ENCODE measurements around the gene SLC47A2. TPM values are rescaled to one million over a fixed set of nuclear protein-coding genes. Genes with fewer than 3 reads are reported as not detected.
"Not testable (repeated sequence)": the region's sequence is repeated elsewhere in the genome, so short reads cannot be mapped to it uniquely, and the experiment has no call there.

Gene SLC47A2, protein sequence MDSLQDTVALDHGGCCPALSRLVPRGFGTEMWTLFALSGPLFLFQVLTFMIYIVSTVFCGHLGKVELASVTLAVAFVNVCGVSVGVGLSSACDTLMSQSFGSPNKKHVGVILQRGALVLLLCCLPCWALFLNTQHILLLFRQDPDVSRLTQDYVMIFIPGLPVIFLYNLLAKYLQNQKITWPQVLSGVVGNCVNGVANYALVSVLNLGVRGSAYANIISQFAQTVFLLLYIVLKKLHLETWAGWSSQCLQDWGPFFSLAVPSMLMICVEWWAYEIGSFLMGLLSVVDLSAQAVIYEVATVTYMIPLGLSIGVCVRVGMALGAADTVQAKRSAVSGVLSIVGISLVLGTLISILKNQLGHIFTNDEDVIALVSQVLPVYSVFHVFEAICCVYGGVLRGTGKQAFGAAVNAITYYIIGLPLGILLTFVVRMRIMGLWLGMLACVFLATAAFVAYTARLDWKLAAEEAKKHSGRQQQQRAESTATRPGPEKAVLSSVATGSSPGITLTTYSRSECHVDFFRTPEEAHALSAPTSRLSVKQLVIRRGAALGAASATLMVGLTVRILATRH
- not detected in 2 replicates for total RNA-seq (2014; rRNA removed; shearing (Covaris generic); ENCODE audit: low replicate concordance)

DNA sequence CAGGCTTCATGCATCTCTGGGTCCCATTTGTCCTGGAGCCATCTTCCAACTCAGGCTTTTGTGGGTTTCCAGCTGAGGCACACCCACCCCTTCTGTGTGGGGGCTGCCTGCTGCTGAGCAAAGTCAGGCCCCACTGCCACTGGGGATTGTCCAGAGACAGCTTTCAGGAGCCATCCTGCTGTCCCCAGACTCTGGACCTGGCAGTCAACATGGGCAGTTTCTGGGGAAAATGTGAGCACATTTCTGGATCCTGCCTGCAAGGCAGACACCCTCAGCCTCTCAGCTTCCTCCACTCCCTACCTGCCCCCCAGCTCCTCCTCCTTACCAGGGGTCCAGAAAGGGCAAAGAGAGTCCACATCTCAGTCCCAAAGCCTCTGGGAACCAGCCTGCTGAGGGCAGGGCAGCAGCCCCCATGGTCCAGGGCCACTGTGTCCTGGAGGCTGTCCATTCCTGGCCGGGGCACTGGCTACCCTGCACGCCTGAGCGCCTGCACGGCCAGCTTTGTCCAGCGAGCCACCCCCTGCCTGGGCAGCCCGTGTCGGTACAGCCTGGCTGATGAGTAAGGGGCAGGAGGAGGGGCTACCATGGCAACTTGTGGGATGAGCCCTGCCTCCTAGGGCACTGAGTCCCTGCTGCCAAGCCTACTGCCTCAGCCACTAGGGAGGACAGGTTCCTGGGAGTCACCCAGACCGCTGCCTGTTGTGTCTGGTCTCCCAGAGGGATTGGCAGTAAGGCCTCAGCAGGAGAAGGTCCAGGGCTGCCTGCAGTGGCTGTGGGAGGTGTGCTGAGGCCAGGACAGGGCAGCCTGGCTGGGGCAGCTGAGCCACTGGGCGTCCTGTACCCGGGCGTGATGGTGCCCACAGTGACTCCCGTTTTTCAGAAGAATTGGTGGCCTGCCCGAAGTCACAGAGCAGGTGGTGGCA lies at the start of gene SLC47A2:
Gene SLC47A2, minus strand, starts transcription at position 477 of the 923 bp plus-strand sequence. Its CDS starts 29 bp downstream, at position 448.
- Histone ChIP-seq H2AFZ (ENCODE audit: low read length) (no peak within 1 kb of the TSS), H3K4me1 (ENCODE audit: low read length) (no peaks in the 10 kb centered on the region), H3K4me2 (ENCODE audit: low read depth, low read length, poor library complexity, severe bottlenecking) (no peak within 1 kb of the TSS), H4K20me1 (ENCODE audit: insufficient read depth, low read depth, low read length) (peaks cover 3% of the 10 kb centered on the region; the same call in 1 of the 2 replicates), H3K9ac (ENCODE audit: low read length) (no peak within 1 kb of the TSS), H3K27ac (ENCODE audit: low read length) (no peak within 1 kb of the TSS), H3K4me3 (ENCODE audit: low read length) (no peak within 1 kb of the TSS), H3K36me3 (ENCODE audit: insufficient read depth, low read length) (no peaks in the 10 kb centered on the region), H3K79me2 (ENCODE audit: low read length) (no peaks in the 10 kb centered on the region), H3K9me3 (ENCODE audit: low read length) (no peaks in the 10 kb centered on the region), H3K27me3 (ENCODE audit: low read length) (no peaks in the 10 kb centered on the region), H3K9me2 (replicated peaks; ENCODE audit: insufficient read depth, low read length) (no peaks in the 10 kb centered on the region)
- DNase-seq, result no peak

DNA sequence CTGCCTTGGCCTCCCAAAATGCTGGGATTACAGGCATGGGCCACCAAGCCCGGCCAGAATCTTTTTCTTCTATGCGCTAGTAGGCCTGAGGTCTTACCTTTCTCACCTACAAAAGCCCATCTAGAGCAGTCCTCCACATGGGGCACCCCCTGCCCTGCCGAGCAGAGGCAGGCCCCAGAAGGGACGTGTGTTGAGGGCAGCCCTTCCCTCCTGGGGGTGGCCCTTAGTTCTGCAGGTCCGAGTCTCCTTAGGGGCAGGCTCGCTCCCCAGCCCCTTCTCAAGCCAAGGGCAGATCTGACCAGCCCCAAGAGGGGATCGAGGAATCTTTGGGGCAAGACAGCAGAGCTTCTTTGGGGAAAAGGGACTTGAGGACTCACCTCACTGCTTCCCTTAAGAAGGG lies 49.6 kb upstream of the SLC47A2 start:
- Histone ChIP-seq H3K9me3 (ENCODE audit: low read length) (no peaks in the 10 kb centered on the region), H3K36me3 (ENCODE audit: insufficient read depth, low read length) (no peaks in the 10 kb centered on the region), H2AFZ (ENCODE audit: low read length) (no peak overlapping the region), H3K27ac (ENCODE audit: low read length) (no peak overlapping the region), H3K27me3 (ENCODE audit: low read length) (no peaks in the 10 kb centered on the region), H3K9ac (ENCODE audit: low read length) (no peak overlapping the region), H3K4me3 (ENCODE audit: low read length) (no peak overlapping the region), H4K20me1 (ENCODE audit: insufficient read depth, low read depth, low read length) (no peaks in the 10 kb centered on the region), H3K79me2 (ENCODE audit: low read length) (no peaks in the 10 kb centered on the region), H3K4me2 (ENCODE audit: low read depth, low read length, poor library complexity, severe bottlenecking) (no peak overlapping the region), H3K9me2 (replicated peaks; ENCODE audit: insufficient read depth, low read length) (no peaks in the 10 kb centered on the region), H3K4me1 (ENCODE audit: low read length) (no peaks in the 10 kb centered on the region)
- no peak for DNase-seq

DNA sequence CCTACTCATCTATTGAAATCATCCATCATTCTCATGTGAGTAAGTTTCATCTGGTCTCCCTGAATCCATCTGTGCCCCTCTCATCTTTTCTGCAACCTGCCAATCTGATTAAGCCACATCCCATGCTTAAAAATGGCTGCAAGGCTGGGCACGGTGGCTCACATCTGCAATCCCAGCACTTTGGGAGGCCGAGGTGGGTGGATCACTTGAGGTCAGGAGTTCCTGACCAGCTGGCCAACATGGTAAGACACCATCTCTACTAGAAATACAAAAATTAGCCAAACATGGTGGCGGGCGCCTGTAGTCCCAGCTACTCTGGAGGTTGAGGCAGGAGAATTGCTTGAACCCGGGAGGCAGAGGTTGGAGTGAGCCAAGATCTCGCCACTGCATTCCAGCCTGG lies 47.6 kb upstream of the SLC47A2 start:
- not testable (repeated sequence) for H3K36me3 ChIP-seq (ENCODE audit: insufficient read depth, low read length); H3K79me2 ChIP-seq (ENCODE audit: low read length); H3K27me3 ChIP-seq (ENCODE audit: low read length); H4K20me1 ChIP-seq (ENCODE audit: insufficient read depth, low read depth, low read length); H2AFZ ChIP-seq (ENCODE audit: low read length); H3K9me2 ChIP-seq (replicated peaks; ENCODE audit: insufficient read depth, low read length); H3K9ac ChIP-seq (ENCODE audit: low read length); H3K4me2 ChIP-seq (ENCODE audit: low read depth, low read length, poor library complexity, severe bottlenecking); H3K4me1 ChIP-seq (ENCODE audit: low read length); H3K4me3 ChIP-seq (ENCODE audit: low read length); DNase-seq; H3K9me3 ChIP-seq (ENCODE audit: low read length); H3K27ac ChIP-seq (ENCODE audit: low read length)

DNA sequence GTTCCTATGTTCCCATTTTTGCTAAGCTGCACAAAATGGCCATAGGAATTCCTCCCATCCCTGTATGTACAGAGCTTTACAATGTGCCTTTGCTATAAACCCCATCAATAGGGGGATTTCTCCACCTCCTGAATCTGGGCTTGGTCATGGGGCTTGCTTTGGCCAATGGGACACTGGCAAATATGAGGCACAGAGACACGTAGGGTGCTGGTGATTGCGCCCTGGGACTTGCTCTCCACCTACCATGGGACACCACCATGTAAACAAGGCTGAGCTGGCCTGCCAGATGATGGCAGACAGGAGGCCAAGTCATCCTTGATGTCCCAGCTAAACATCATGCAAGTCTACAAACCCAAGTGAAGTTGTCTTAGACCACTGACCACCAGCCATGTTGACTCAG lies 47.0 kb upstream of the SLC47A2 start:
- H3K36me3 ChIP-seq (ENCODE audit: insufficient read depth, low read length), result no peaks in the 10 kb centered on the region
- no peaks in the 10 kb centered on the region for H3K4me1 ChIP-seq (ENCODE audit: low read length)
- H3K27me3 ChIP-seq (ENCODE audit: low read length), result no peaks in the 10 kb centered on the region
- no peaks in the 10 kb centered on the region for H3K9me3 ChIP-seq (ENCODE audit: low read length)
- no peak overlapping the region for H3K27ac ChIP-seq (ENCODE audit: low read length)
- H3K4me3 ChIP-seq (ENCODE audit: low read length), result no peak overlapping the region
- no peaks in the 10 kb centered on the region for H3K9me2 ChIP-seq (replicated peaks; ENCODE audit: insufficient read depth, low read length)
- H3K9ac ChIP-seq (ENCODE audit: low read length), result no peak overlapping the region
- no peak overlapping the region for H2AFZ ChIP-seq (ENCODE audit: low read length)
- H3K4me2 ChIP-seq (ENCODE audit: low read depth, low read length, poor library complexity, severe bottlenecking), result no peak overlapping the region
- no peak for DNase-seq
- no peaks in the 10 kb centered on the region for H4K20me1 ChIP-seq (ENCODE audit: insufficient read depth, low read depth, low read length)
- no peaks in the 10 kb centered on the region for H3K79me2 ChIP-seq (ENCODE audit: low read length)

DNA sequence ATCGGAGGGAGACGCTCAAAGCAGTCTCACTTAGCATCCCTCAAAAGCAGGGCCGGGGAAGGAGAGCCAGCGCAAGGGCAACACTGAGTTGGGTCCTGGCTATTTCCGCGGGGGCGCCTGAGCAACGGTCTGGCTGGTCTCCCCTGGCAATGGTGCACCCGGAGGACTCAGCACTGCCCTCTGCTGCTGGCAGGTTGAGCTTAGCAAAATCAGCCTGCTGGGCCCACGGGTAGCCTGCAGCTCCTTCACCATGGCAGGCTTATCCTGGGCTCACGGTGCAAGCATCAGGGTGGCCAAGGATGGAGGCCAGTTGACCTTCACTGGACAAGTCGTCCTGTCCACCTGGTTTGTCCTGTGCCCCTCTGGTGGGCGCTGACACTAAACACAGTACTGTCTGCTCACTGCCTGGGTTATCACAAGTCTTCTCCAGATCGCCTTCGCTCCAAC lies 46.2 kb upstream of the SLC47A2 start:
- Histone ChIP-seq H2AFZ (ENCODE audit: low read length) (no peak overlapping the region), H3K9me2 (replicated peaks; ENCODE audit: insufficient read depth, low read length) (no peaks in the 10 kb centered on the region), H4K20me1 (ENCODE audit: insufficient read depth, low read depth, low read length) (no peaks in the 10 kb centered on the region), H3K79me2 (ENCODE audit: low read length) (no peaks in the 10 kb centered on the region), H3K9ac (ENCODE audit: low read length) (no peak overlapping the region), H3K4me2 (ENCODE audit: low read depth, low read length, poor library complexity, severe bottlenecking) (no peak overlapping the region), H3K9me3 (ENCODE audit: low read length) (no peaks in the 10 kb centered on the region), H3K4me1 (ENCODE audit: low read length) (no peaks in the 10 kb centered on the region), H3K27ac (ENCODE audit: low read length) (no peak overlapping the region), H3K4me3 (ENCODE audit: low read length) (no peak overlapping the region), H3K27me3 (ENCODE audit: low read length) (no peaks in the 10 kb centered on the region), H3K36me3 (ENCODE audit: insufficient read depth, low read length) (no peaks in the 10 kb centered on the region)
- DNase-seq, result peak; percentile 82

DNA sequence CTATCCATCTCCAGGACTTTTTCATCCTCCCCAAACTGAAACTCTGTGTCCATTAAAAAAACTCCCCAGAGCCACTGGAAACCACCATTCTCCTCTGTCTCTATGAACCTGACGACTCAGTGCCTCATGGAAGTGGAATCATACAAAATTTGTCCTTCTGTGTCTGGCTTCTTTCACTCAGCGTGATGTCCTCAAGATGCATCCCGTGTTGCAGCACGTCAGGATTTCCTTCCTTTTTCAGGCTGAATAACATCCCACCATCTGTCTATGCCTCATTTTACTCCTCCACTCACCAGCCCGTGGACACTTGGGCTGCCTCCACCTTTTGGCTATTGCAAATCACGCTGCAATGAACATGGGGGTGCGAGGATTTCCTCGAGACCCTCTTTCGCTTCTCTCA lies 44.4 kb upstream of the SLC47A2 start:
- no peak overlapping the region for H3K4me2 ChIP-seq (ENCODE audit: low read depth, low read length, poor library complexity, severe bottlenecking)
- H3K79me2 ChIP-seq (ENCODE audit: low read length), result no peaks in the 10 kb centered on the region
- H3K9ac ChIP-seq (ENCODE audit: low read length), result no peak overlapping the region
- H3K9me3 ChIP-seq (ENCODE audit: low read length), result no peaks in the 10 kb centered on the region
- no peak overlapping the region for H3K4me3 ChIP-seq (ENCODE audit: low read length)
- H3K36me3 ChIP-seq (ENCODE audit: insufficient read depth, low read length), result no peaks in the 10 kb centered on the region
- DNase-seq, result no peak
- no peak overlapping the region for H3K27ac ChIP-seq (ENCODE audit: low read length)
- no peaks in the 10 kb centered on the region for H3K4me1 ChIP-seq (ENCODE audit: low read length)
- no peaks in the 10 kb centered on the region for H3K9me2 ChIP-seq (replicated peaks; ENCODE audit: insufficient read depth, low read length)
- no peak overlapping the region for H2AFZ ChIP-seq (ENCODE audit: low read length)
- no peaks in the 10 kb centered on the region for H3K27me3 ChIP-seq (ENCODE audit: low read length)
- no peaks in the 10 kb centered on the region for H4K20me1 ChIP-seq (ENCODE audit: insufficient read depth, low read depth, low read length)

DNA sequence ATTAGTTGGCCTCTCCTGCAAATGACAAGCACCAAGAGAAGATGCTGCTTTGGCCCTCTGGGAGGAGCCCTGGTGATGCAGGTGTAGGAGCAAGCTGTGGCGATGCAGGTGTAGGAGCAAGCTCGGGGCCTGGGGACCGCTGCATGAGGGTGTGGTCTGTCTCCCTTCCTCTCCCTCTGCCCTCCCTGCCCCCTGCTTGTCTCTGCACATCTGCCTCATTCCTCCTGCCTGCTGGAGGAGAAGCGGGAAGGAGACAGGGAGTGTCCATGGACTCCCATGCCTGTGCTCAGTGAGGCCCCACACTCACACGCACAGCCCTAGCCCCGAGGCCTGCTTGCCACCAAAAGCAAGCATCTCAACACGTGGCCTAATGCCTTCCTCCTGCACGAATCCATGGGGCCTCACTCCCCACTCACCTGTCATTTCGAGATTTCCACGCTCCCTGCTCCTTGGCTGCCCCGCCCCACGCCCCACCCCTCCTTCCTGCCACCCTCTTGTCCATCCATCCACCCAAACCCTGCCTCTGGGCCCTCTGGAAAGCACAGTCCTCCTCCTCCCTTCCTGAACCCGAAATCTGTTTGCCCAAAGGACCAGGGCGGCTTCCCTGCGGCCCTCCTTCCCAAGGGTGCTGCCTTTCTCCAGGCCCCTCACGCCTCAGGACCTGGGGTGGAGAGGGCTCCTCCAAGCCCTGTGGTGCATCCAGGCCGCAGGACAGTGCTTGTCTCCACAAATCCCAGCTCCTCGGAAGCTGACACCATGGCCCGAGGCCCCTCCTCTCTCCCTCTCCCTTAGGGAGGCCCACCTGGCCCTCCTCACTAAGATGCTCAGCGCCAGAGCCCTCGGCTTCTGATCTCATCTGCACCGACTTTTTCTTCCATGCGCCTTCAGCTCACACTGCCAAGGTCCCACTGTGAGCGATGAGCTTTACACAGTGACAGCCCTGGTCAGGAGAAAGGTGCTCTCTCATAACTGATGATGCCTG lies 43.5 kb upstream of the SLC47A2 start:
- H3K9ac ChIP-seq (ENCODE audit: low read length), result no peak overlapping the region
- peaks cover 3% of the 10 kb centered on the region for H3K4me1 ChIP-seq (ENCODE audit: low read length)
- H3K4me3 ChIP-seq (ENCODE audit: low read length), result no peak overlapping the region
- no peak for DNase-seq
- H4K20me1 ChIP-seq (ENCODE audit: insufficient read depth, low read depth, low read length), result 0 out of 2 replicates have a peak, but pooled peaks cover under 1% of the 10 kb centered on the region
- H3K9me2 ChIP-seq (replicated peaks; ENCODE audit: insufficient read depth, low read length), result no peaks in the 10 kb centered on the region
- no peak overlapping the region for H3K27ac ChIP-seq (ENCODE audit: low read length)
- no peaks in the 10 kb centered on the region for H3K9me3 ChIP-seq (ENCODE audit: low read length)
- no peaks in the 10 kb centered on the region for H3K27me3 ChIP-seq (ENCODE audit: low read length)
- no peaks in the 10 kb centered on the region for H3K36me3 ChIP-seq (ENCODE audit: insufficient read depth, low read length)
- H3K4me2 ChIP-seq (ENCODE audit: low read depth, low read length, poor library complexity, severe bottlenecking), result no peak overlapping the region
- no peaks in the 10 kb centered on the region for H3K79me2 ChIP-seq (ENCODE audit: low read length)
- H2AFZ ChIP-seq (ENCODE audit: low read length), result no peak overlapping the region
